Esophagus muscularis mucosa (tissue), 3 donors: Measurements from ENCODE around the gene SLC20A1.

ENCODE experiments used
- CTCF ChIP-seq, 3 experiments: fragments of 200-600 bp in 2 of 3; fragments of 450-650 bp in 1 of 3; sonication (generic) in 2 of 3; IDR thresholded peaks; one replicate each; pipeline ENCODE4 v1.5.1; 2017 to 2019; ENCODE audit warnings: antibody characterized with exemption in 3 of 3, mild to moderate bottlenecking in 2 of 3, moderate library complexity in 1 of 3
- POLR2A ChIP-seq: fragments of 450-650 bp; IDR thresholded peaks from one replicate; pipeline ENCODE4 v1.6.1; 2017; ENCODE audit warnings: antibody characterized with exemption, moderate library complexity, mild to moderate bottlenecking, low read depth

DNA sequence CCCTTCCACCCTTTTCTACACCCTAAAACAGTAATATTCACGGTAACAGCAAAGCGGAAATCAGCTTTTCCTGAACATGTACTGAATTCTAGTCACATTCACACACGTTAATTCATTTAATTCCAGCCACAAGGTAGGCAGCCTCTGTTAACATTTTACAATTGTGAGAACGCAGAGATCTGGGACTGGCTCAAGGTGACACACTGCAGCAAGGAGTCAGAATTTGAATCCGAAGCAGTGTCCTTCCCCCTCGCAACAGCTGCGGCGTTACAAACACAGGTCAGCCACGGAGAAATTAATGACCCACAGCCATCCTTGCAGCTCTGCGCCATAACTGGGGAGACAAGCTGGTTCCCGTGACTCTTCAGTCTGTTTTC is 818 bp upstream of the SLC20A1 start:
- TF ChIP-seq CTCF (IDR thresholded peaks at IDR 0.05) = no peak
- TF ChIP-seq POLR2A = no peak
